ENCODE data around the gene VWA2. TPM values are rescaled to one million over a fixed set of nuclear protein-coding genes. Genes with fewer than 3 reads are reported as not detected.

Gene VWA2
- total RNA-seq, 1 experiment from 2014 or later: not detected

GRCh38 chr10:114282526-114282925 is 43.5 kb downstream of the VWA2 start:
- intact Hi-C loops (cut with micrococcal nuclease): no loop called here
- Mint-ChIP-seq H3K4me3 (ENCODE audit: unreplicated experiment) (no peak overlapping the region), H3K4me1 (ENCODE audit: insufficient read depth, unreplicated experiment) (no peaks in the 10 kb centered on the region), H3K36me3 (ENCODE audit: insufficient read depth, unreplicated experiment) (no peaks in the 10 kb centered on the region), H3K27ac (ENCODE audit: low read depth, unreplicated experiment) (no peak overlapping the region), H3K27me3 (ENCODE audit: insufficient read depth, unreplicated experiment) (no peaks in the 10 kb centered on the region), H3K9me3 (ENCODE audit: unreplicated experiment) (no peaks in the 10 kb centered on the region)
- CTCF ChIA-PET: interaction anchor here (0.6 to 1.9 kb wide), 4 partner anchors 10 to 734 kb away, joined by 4 to 13 read pairs (median 5); no protein-coding TSS in a partner anchor
- TF ChIP-seq CTCF (IDR thresholded peaks at IDR 0.05; ENCODE audit: unreplicated experiment): no peak
- BruUV-seq (replicated peaks): no TSS peak
- POLR2A ChIA-PET: interaction anchor here (0.9 kb wide), 1 partner anchor 108 kb away, joined by 4 read pairs; the partner anchor contains the start of gene CCDC186
- DNase-seq (ENCODE audit: unreplicated experiment): no peak

GRCh38 chr10:114283091-114283490 is 44.0 kb downstream of the VWA2 start:
- H3K36me3 Mint-ChIP-seq (ENCODE audit: insufficient read depth, unreplicated experiment): no peaks in the 10 kb centered on the region
- TF ChIP-seq CTCF (IDR thresholded peaks at IDR 0.05; ENCODE audit: unreplicated experiment): no peak
- CTCF ChIA-PET: interaction anchor here (0.7 to 2.2 kb wide), 3 partner anchors 11 to 733 kb away, joined by 4 to 11 read pairs (median 6); no protein-coding TSS in a partner anchor
- intact Hi-C loops (cut with micrococcal nuclease): no loop called here
- no peaks in the 10 kb centered on the region for H3K27me3 Mint-ChIP-seq (ENCODE audit: insufficient read depth, unreplicated experiment)
- no TSS peak for BruUV-seq (replicated peaks)
- no peak for DNase-seq (ENCODE audit: unreplicated experiment)
- POLR2A ChIA-PET: no interaction called here
- H3K9me3 Mint-ChIP-seq (ENCODE audit: unreplicated experiment): no peaks in the 10 kb centered on the region
- H3K4me1 Mint-ChIP-seq (ENCODE audit: insufficient read depth, unreplicated experiment): no peaks in the 10 kb centered on the region
- H3K27ac Mint-ChIP-seq (ENCODE audit: low read depth, unreplicated experiment): no peak overlapping the region
- no peak overlapping the region for H3K4me3 Mint-ChIP-seq (ENCODE audit: unreplicated experiment)

GRCh38 chr10:114283535-114284234 is 44.6 kb downstream of the VWA2 start:
- no peak overlapping the region for H3K27ac Mint-ChIP-seq (ENCODE audit: low read depth, unreplicated experiment)
- intact Hi-C loops (cut with micrococcal nuclease): no loop called here
- no TSS peak for BruUV-seq (replicated peaks)

More at GRCh38 chr10:114283535-114284234, 44.6 kb downstream of the VWA2 start:
- Mint-ChIP-seq H3K36me3 (ENCODE audit: insufficient read depth, unreplicated experiment) (no peaks in the 10 kb centered on the region), H3K4me3 (ENCODE audit: unreplicated experiment) (no peak overlapping the region), H3K9me3 (ENCODE audit: unreplicated experiment) (no peaks in the 10 kb centered on the region), H3K27me3 (ENCODE audit: insufficient read depth, unreplicated experiment) (no peaks in the 10 kb centered on the region), H3K4me1 (ENCODE audit: insufficient read depth, unreplicated experiment) (no peaks in the 10 kb centered on the region)
- ChIA-PET CTCF (interaction anchor here (0.6 to 2.2 kb wide), 3 partner anchors 11 to 20 kb away, joined by 3 to 11 read pairs (median 6); no protein-coding TSS in a partner anchor), POLR2A (no interaction called here)
- TF ChIP-seq CTCF (IDR thresholded peaks at IDR 0.05; ENCODE audit: unreplicated experiment): no peak
- no peak for DNase-seq (ENCODE audit: unreplicated experiment)
